HepG2 (cell line): ENCODE measurements around the gene GOLGA3. TPM values are rescaled to one million over a fixed set of nuclear protein-coding genes. Genes with fewer than 3 reads are reported as not detected.

Experiments
- SAP130 ChIP-seq: IDR thresholded peaks from 2 replicates; pipeline ENCODE4 v1.6.1; 2016; ENCODE audit warnings: low read depth
- SIX4 ChIP-seq: sonication (generic); formaldehyde crosslinking; IDR thresholded peaks from 2 replicates; pipeline ENCODE4 v1.4.0; 2020; ENCODE audit warnings: missing genetic modification reagents
- TBP ChIP-seq: sonication (generic); formaldehyde crosslinking; IDR thresholded peaks from 2 replicates; pipeline ENCODE4 v1.5.0; 2020; ENCODE audit warnings: missing genetic modification reagents
- ZNF10 ChIP-seq: sonication (generic); formaldehyde crosslinking; IDR thresholded peaks from 2 replicates; pipeline ENCODE4 v1.4.0; 2020; ENCODE audit warnings: mild to moderate bottlenecking, low read depth, missing genetic modification reagents, borderline replicate concordance
- ZNF407 ChIP-seq: sonication (generic); formaldehyde crosslinking; IDR thresholded peaks from one replicate; pipeline ENCODE4 v1.5.1; 2020; ENCODE audit warnings: mild to moderate bottlenecking, missing genetic modification reagents; ENCODE audit errors: not compliant biosample characterization
- ZSCAN22 ChIP-seq: sonication (generic); formaldehyde crosslinking; IDR thresholded peaks from 2 replicates; pipeline ENCODE4 v1.4.0; 2020; ENCODE audit warnings: mild to moderate bottlenecking, missing genetic modification reagents
- polyA plus RNA-seq, 8 experiments: library from polyadenylated mRNA; depleted of rRNA in 3 of 8; stranded (reverse) in 7 of 8; unstranded in 1 of 8; fragments of >200 nt; fragmentation: Illumina TruSeq in 4 of 8; extraction: Trizol in 4 of 8; gene quantifications; 2 replicates each; pipeline versions ENCODE4 v1.2.1 to v1.2.3, GENCODE V29; 2011 to 2016; ENCODE audit warnings: low read depth in 4 of 8, missing spikeins in 1 of 8, mixed read lengths in 1 of 8; ENCODE audit not compliant: insufficient read depth in 1 of 8
- total RNA-seq, 5 experiments: library from RNA; depleted of rRNA; stranded (reverse); fragments of >200 nt; fragmentation: Illumina TruSeq; extraction: Trizol; gene quantifications; 2 replicates each; pipeline ENCODE4 v1.2.3, GENCODE V29; 2016; ENCODE audit warnings: low read depth in 1 of 5

Gene GOLGA3
- total and polyA plus RNA-seq, 2 of the 13 experiments (the other 11 are each of a cell fraction or from before 2014, with no cell fraction given) = 22.0 to 43.0 TPM

- TF ChIP-seq ZNF407 (CRISPR knock-in tag) = no peak
- no peak for TF ChIP-seq TBP (CRISPR knock-in tag)
- no peak for TF ChIP-seq SIX4 (CRISPR knock-in tag)
- no peak for TF ChIP-seq ZNF10 (CRISPR knock-in tag)
- TF ChIP-seq SAP130 (CRISPR knock-in tag) = no peak
- no peak for TF ChIP-seq ZSCAN22
Observed at GRCh38 chr12:132739600-132740312, 88.9 kb downstream of the GOLGA3 start (continued).
